HCT116 (cell line): ENCODE measurements around the gene ZC3H12C. TPM values are rescaled to one million over a fixed set of nuclear protein-coding genes. Genes with fewer than 3 reads are reported as not detected.

Experiments used
- ATAC-seq: fragments of 200-7000 bp; cut with Tn5 transposase; 2 replicates; pipeline ENCODE4 v1.9.1; 2020; ENCODE audit warnings: mild to moderate bottlenecking, moderate library complexity
- BruUV-seq: library from RNA; stranded (reverse); fragments of 400-500 nt; replicated peaks from 2 replicates; lab custom pipeline; 2021; lab: Mats Ljungman, UMichigan
- CTCF ChIA-PET: fragments of 300-600 bp; sonication (Branson Sonifier 250); formaldehyde crosslinking; loops from one replicate; lab custom pipeline; 2021; ENCODE audit warnings: antibody characterized with exemption; lab: Charles Lee
- POLR2A ChIA-PET: fragments of 300-600, 350-600 bp; sonication (Branson Sonifier 250); formaldehyde crosslinking; loops from one replicate; lab custom pipeline; 2021; ENCODE audit warnings: antibody characterized with exemption; lab: Charles Lee
- RAD21 ChIA-PET, 2 experiments: fragments of 300-600 bp; sonication (Branson Sonifier 250); formaldehyde crosslinking; loops; one replicate each; lab custom pipeline; 2023; ENCODE audit warnings: low total read pairs in 2 of 2; ENCODE audit not compliant: uncharacterized antibody in 2 of 2, unreplicated experiment in 2 of 2, low non-redundant PET in 1 of 2; lab: Charles Lee
- DNase-seq: peaks from one replicate; pipeline ENCODE4 v3.0.0-alpha.2; 2010; ENCODE audit warnings: low read depth, low spot score
- H2AFZ ChIP-seq: fragments of 200-600 bp; shearing (Covaris generic), sonication (generic); 2 replicates; pipeline ENCODE4 v1.6.1; 2017; ENCODE audit warnings: low read depth, mixed run types, mixed read lengths, antibody characterized with exemption, low read length; ENCODE audit not compliant: poor library complexity, severe bottlenecking
- H3K27ac ChIP-seq: 2 replicates; pipeline ENCODE4 v1.5.1; 2012; ENCODE audit warnings: low read depth, low read length
- H3K27me3 ChIP-seq: fragments of 200-600 bp; sonication (generic); 2 replicates; pipeline ENCODE4 v1.6.1; 2016; ENCODE audit warnings: mixed run types, low read length, mixed read lengths; ENCODE audit not compliant: insufficient read depth
- H3K36me3 ChIP-seq, 2 experiments: fragments of 200-500 bp in 1 of 2; fragments of 200-600 bp in 1 of 2; sonication (Bioruptor generic) in 1 of 2; sonication (generic) in 1 of 2; 2 replicates each; pipeline versions ENCODE4 v1.5.1 to v1.6.1; 2014 to 2016; ENCODE audit warnings: low read length in 2 of 2, inconsistent platforms in 1 of 2, mixed read lengths in 1 of 2, mixed run types in 1 of 2; ENCODE audit not compliant: insufficient read depth in 2 of 2, control insufficient read depth in 1 of 2
- H3K4me1 ChIP-seq, 2 experiments: fragments of 200-600 bp in 1 of 2; sonication (generic) in 1 of 2; 2 replicates each; pipeline versions ENCODE4 v1.5.1 to v1.6.1; 2012 to 2017; ENCODE audit warnings: low read length in 2 of 2, inconsistent platforms in 1 of 2, mild to moderate bottlenecking in 1 of 2, mixed read lengths in 1 of 2, mixed run types in 1 of 2, moderate library complexity in 1 of 2; ENCODE audit not compliant: insufficient read depth in 2 of 2, control insufficient read depth in 1 of 2
- H3K4me2 ChIP-seq: fragments of 200-600 bp; sonication (generic); 2 replicates; pipeline ENCODE4 v1.6.1; 2017; ENCODE audit warnings: mixed run types, low read length, mixed read lengths
- H3K4me3 ChIP-seq, 2 experiments: fragments of 200-600 bp in 1 of 2; sonication (generic) in 1 of 2; replicated peaks in 1 of 2; 2 replicates each; pipeline ENCODE4 v1.5.1; 2011 to 2016; ENCODE audit warnings: low read length in 2 of 2, control low read depth in 1 of 2, low read depth in 1 of 2, mild to moderate bottlenecking in 1 of 2, mixed read lengths in 1 of 2, mixed run types in 1 of 2
- H3K79me2 ChIP-seq: fragments of 200-600 bp; sonication (generic); 2 replicates; pipeline ENCODE4 v1.6.1; 2017; ENCODE audit warnings: mild to moderate bottlenecking, mixed run types, low read length, moderate library complexity, mixed read lengths; ENCODE audit not compliant: insufficient read depth
- H3K9ac ChIP-seq: fragments of 200-600 bp; sonication (generic); 2 replicates; pipeline ENCODE4 v1.6.1; 2016; ENCODE audit warnings: low read length, mixed read lengths
- H3K9me2 ChIP-seq: fragments of 200-600 bp; sonication (generic), shearing (Covaris generic); 2 replicates; pipeline ENCODE4 v1.6.1; 2017; ENCODE audit warnings: mixed run types, mild to moderate bottlenecking, moderate library complexity; ENCODE audit not compliant: insufficient read depth
- H3K9me3 ChIP-seq, 2 experiments: fragments of 200-500 bp in 1 of 2; fragments of 200-600 bp in 1 of 2; sonication (Bioruptor generic) in 1 of 2; sonication (generic) in 1 of 2; 2 replicates each; pipeline ENCODE4 v1.6.1; 2014 to 2017; ENCODE audit warnings: low read length in 2 of 2, mixed read lengths in 2 of 2, inconsistent platforms in 1 of 2, low read depth in 1 of 2, mild to moderate bottlenecking in 1 of 2, mixed run types in 1 of 2, moderate library complexity in 1 of 2; ENCODE audit not compliant: control insufficient read depth in 1 of 2, insufficient read depth in 1 of 2
- H4K20me1 ChIP-seq: fragments of 200-600 bp; sonication (generic), shearing (Covaris generic); 2 replicates; pipeline ENCODE4 v1.6.1; 2017; ENCODE audit warnings: mixed run types, mild to moderate bottlenecking, moderate library complexity; ENCODE audit not compliant: insufficient read depth
- CBX3 ChIP-seq: IDR thresholded peaks from 2 replicates; pipeline ENCODE4 v1.6.1; 2012; ENCODE audit warnings: low read depth
- CEBPB ChIP-seq: IDR thresholded peaks from 2 replicates; pipeline ENCODE4 v1.6.1; 2012; ENCODE audit warnings: low read depth
- EZH2 ChIP-seq: fragments of 200-600 bp; sonication (generic); IDR thresholded peaks from 2 replicates; pipeline ENCODE4 v1.6.1; 2017; ENCODE audit warnings: antibody characterized with exemption, mixed run types
- EZH2phosphoT487 ChIP-seq: fragments of 200-600 bp; IDR thresholded peaks from 2 replicates; pipeline ENCODE4 v1.6.1; 2018; ENCODE audit warnings: antibody characterized with exemption, borderline replicate concordance
- FOSL1 ChIP-seq: IDR thresholded peaks from 2 replicates; pipeline ENCODE4 v1.6.1; 2012; ENCODE audit warnings: low read depth
- POLR2AphosphoS5 ChIP-seq: IDR thresholded peaks from 2 replicates; pipeline ENCODE4 v1.6.1; 2011; ENCODE audit warnings: mild to moderate bottlenecking, low read depth, low read length, moderate library complexity
- REST ChIP-seq: IDR thresholded peaks from 2 replicates; pipeline ENCODE4 v1.6.1; 2012; ENCODE audit warnings: low read depth
- SIN3A ChIP-seq: IDR thresholded peaks from 2 replicates; pipeline ENCODE4 v1.6.1; 2012; ENCODE audit warnings: low read depth
- SP1 ChIP-seq: IDR thresholded peaks from 2 replicates; pipeline ENCODE4 v1.6.1; 2012; ENCODE audit warnings: low read depth
- TCF7L2 ChIP-seq: IDR thresholded peaks from 2 replicates; pipeline ENCODE4 v1.7.0; 2011; ENCODE audit warnings: borderline replicate concordance, inconsistent platforms; ENCODE audit not compliant: insufficient read depth, insufficient read length; ENCODE audit errors: extremely low read depth
- intact Hi-C: fragments of 100-400 bp; cut with micrococcal nuclease; formaldehyde crosslinking; loops from 2 replicates; pipeline ENCODE4 v1.10.0; 2022
- total RNA-seq: library from RNA; stranded (reverse); gene quantifications from one replicate; pipeline ENCODE4 v1.2.1, GENCODE V29; 2021; ENCODE audit not compliant: unreplicated experiment
- TF ChIP-seq, protein P1 (sequence below): IDR thresholded peaks from 2 replicates; pipeline ENCODE4 v1.6.1; 2012
- TF ChIP-seq, protein P2 (sequence below): IDR thresholded peaks from 2 replicates; pipeline ENCODE4 v1.6.1; 2012

Gene ZC3H12C
- total RNA-seq, 1 experiment from 2014 or later, result 10.2 TPM

- no TSS peak for BruUV-seq
- DNase-seq, result no peak
- no peak for ATAC-seq
Measured at GRCh38 chr11:110158317-110159200, 65.4 kb downstream of the ZC3H12C start.

More at GRCh38 chr11:110158317-110159200, 65.4 kb downstream of the ZC3H12C start:
- Histone ChIP-seq H3K9me3 (no peaks in the 10 kb centered on the region), H3K27ac (no peak overlapping the region), H4K20me1 (no peaks in the 10 kb centered on the region), H3K4me3 (no peak overlapping the region), H3K27me3 (no peaks in the 10 kb centered on the region), H3K79me2 (no peaks in the 10 kb centered on the region), H3K4me2 (no peak overlapping the region), H3K9me2 (no peaks in the 10 kb centered on the region), H2AFZ (no peak overlapping the region), H3K36me3 (peaks cover 3 to 8% of the 10 kb centered on the region in 2 experiments; a peak in 1 of 4 replicates), H3K9ac (no peak overlapping the region), H3K4me1 (no peaks in the 10 kb centered on the region)
- CTCF ChIA-PET, result no interaction called here
- intact Hi-C loops, result no loop called here
- POLR2A ChIA-PET, result no interaction called here
- TF ChIP-seq CBX3 (no peak), FOSL1 (no peak), EZH2 (no peak), POLR2AphosphoS5 (no peak), TCF7L2 (no peak), CEBPB (no peak), REST (no peak), SP1 (no peak), EZH2phosphoT487 (no peak), SIN3A (no peak)
- TF ChIP-seq, protein P1, sequence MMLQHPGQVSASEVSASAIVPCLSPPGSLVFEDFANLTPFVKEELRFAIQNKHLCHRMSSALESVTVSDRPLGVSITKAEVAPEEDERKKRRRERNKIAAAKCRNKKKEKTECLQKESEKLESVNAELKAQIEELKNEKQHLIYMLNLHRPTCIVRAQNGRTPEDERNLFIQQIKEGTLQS, result no peak
- TF ChIP-seq, protein P2, sequence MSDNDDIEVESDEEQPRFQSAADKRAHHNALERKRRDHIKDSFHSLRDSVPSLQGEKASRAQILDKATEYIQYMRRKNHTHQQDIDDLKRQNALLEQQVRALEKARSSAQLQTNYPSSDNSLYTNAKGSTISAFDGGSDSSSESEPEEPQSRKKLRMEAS, result no peak
- RAD21 ChIA-PET, result no interaction called here
